GM12878 (cell line): ENCODE data around the gene SRGAP2C. TPM values are rescaled to one million over a fixed set of nuclear protein-coding genes. Genes with fewer than 3 reads are reported as not detected.

Experiments
- TBL1XR1 ChIP-seq: IDR thresholded peaks from 2 replicates; pipeline ENCODE4 v1.6.1; 2012; ENCODE audit warnings: low read depth, low read length, improper control_type of control experiment
- polyA plus RNA-seq, 11 experiments: library from polyadenylated mRNA; depleted of rRNA in 4 of 11; unstranded in 6 of 11; stranded (reverse) in 5 of 11; fragments of >200 nt; fragmentation: Nextera tagmentation in 4 of 11; fragmentation: Illumina TruSeq in 1 of 11; extraction: Ambion mirVana in 4 of 11; extraction: Trizol in 1 of 11; gene quantifications; 1 replicate in 1 of 11; 2 replicates in 10 of 11; pipeline versions ENCODE4 v1.2.1 to v1.2.3, GENCODE V29; 2011 to 2016; ENCODE audit warnings: inconsistent platforms in 2 of 11, missing spikeins in 2 of 11, low read depth in 1 of 11
- small RNA-seq: library from RNA; depleted of rRNA; stranded (forward); fragments of <200 nt; gene quantifications from one replicate; pipeline ENCODE3, GENCODE V24; 2014
- total RNA-seq, 4 experiments: library from RNA; depleted of rRNA in 3 of 4; stranded (reverse); fragments of >200 nt in 3 of 4; fragmentation: Illumina TruSeq in 1 of 4; extraction: Trizol in 1 of 4; gene quantifications; 2 replicates each; pipeline versions ENCODE4 v1.2.1 to v1.2.3, GENCODE V29; 2013 to 2021
- TF ChIP-seq, protein P1 (sequence below): fragments of 450-650 bp; IDR thresholded peaks from 2 replicates; pipeline ENCODE4 v1.6.1; 2016; ENCODE audit warnings: mild to moderate bottlenecking
- TF ChIP-seq, protein P2 (sequence below): fragments of 450-650 bp; IDR thresholded peaks from 2 replicates; pipeline ENCODE4 v1.6.1; 2017; ENCODE audit warnings: borderline replicate concordance

SRGAP2C gene
- total and polyA plus RNA-seq, 10 of the 15 experiments (the other 5 are each of a cell fraction or from before 2014, with no cell fraction given): 0.82 to 7.6 (median 2.3) TPM

- TF ChIP-seq, protein P1, sequence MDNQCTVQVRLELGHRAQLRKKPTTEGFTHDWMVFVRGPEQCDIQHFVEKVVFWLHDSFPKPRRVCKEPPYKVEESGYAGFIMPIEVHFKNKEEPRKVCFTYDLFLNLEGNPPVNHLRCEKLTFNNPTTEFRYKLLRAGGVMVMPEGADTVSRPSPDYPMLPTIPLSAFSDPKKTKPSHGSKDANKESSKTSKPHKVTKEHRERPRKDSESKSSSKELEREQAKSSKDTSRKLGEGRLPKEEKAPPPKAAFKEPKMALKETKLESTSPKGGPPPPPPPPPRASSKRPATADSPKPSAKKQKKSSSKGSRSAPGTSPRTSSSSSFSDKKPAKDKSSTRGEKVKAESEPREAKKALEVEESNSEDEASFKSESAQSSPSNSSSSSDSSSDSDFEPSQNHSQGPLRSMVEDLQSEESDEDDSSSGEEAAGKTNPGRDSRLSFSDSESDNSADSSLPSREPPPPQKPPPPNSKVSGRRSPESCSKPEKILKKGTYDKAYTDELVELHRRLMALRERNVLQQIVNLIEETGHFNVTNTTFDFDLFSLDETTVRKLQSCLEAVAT: no peak
- TF ChIP-seq TBL1XR1: no peak
- TF ChIP-seq, protein P2, sequence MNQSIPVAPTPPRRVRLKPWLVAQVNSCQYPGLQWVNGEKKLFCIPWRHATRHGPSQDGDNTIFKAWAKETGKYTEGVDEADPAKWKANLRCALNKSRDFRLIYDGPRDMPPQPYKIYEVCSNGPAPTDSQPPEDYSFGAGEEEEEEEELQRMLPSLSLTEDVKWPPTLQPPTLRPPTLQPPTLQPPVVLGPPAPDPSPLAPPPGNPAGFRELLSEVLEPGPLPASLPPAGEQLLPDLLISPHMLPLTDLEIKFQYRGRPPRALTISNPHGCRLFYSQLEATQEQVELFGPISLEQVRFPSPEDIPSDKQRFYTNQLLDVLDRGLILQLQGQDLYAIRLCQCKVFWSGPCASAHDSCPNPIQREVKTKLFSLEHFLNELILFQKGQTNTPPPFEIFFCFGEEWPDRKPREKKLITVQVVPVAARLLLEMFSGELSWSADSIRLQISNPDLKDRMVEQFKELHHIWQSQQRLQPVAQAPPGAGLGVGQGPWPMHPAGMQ: no peak
Observed at GRCh38 chr1:121440993-121441392, 256.2 kb downstream of the SRGAP2C start (continued).

Small RNA genes lying within 50 kb of the gene (small RNA-seq; reads per million reads assigned to genes)
- not detected for gene AC243994.1

Other genes with a start within 250 kb of the SRGAP2C start
- gene FAM72B, start 635 bp upstream of the SRGAP2C start, total RNA-seq (2014; rRNA removed): 11.1 and 15.3 TPM in 2 replicates
- 18.7 and 18.8 TPM in 2 replicates for gene FAM72B, start 635 bp upstream of the SRGAP2C start, total RNA-seq (2014; rRNA removed; fragmentation: Illumina TruSeq; extraction: Trizol)
- gene FAM72B, start 635 bp upstream of the SRGAP2C start, total RNA-seq (2021): 11.9 and 13.6 TPM in 2 replicates
- 37.8 and 65.2 TPM in 2 replicates for gene FAM72B, start 635 bp upstream of the SRGAP2C start, polyA plus RNA-seq (2011; rRNA removed)
- gene FAM72B, start 635 bp upstream of the SRGAP2C start, polyA plus RNA-seq (2014; fragmentation: Illumina TruSeq; extraction: Trizol): 25.9 and 31.3 TPM in 2 replicates
- gene FAM72B, start 635 bp upstream of the SRGAP2C start, polyA plus RNA-seq (2014; fragmentation: Nextera tagmentation; extraction: Ambion mirVana): 1 to 10 TPM; 7.3 to 9.9 TPM
- gene FAM72B, start 635 bp upstream of the SRGAP2C start, polyA plus RNA-seq (2014; rRNA removed): 13.0 and 16.1 TPM in 2 replicates
- 10 to 100 TPM; 22.1 to 25.4 TPM for gene FAM72B, start 635 bp upstream of the SRGAP2C start, polyA plus RNA-seq (2016; fragmentation: Nextera tagmentation; extraction: Ambion mirVana)